ENCODE results near the gene KIF5A.

KIF5A gene

DNA sequence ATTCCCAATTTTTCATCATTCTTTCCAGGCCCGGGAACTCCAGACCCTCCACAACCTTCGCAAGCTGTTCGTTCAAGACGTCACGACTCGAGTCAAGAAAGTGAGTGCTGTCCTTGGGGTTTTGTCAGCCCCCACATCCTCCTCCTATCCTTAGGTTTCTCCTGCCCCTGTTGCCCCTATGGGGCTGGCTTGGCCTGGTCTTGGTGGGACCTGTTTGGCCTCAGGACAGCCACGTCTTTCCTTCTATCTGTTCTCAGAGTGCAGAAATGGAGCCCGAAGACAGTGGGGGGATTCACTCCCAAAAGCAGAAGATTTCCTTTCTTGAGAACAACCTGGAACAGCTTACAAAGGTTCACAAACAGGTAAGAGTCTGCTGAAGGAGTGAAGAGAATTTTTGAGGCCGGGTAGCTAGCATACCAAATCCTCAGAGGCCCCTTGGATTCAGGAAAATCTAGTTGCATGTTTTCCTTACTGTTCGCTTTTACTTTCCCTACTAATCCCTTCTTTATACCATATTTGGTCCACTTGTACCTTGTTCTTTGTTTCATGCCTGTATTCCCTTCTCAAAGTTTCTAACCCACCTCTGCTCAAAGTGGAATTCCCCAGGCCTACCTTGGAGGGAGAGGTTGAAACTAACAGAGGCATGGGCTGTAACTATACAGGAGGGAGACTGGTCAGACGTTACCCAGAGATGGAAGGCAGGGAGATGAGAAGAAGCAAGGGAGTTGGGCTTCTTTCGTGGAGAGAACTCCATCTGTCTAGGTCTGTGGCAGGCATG, 28.3 kb downstream of the KIF5A start:
- H3K27ac ChIP-seq (ENCODE audit: poor library complexity, severe bottlenecking), result no peak overlapping the region
- no peak for ATAC-seq (ENCODE audit: low read depth)
- H3K36me3 ChIP-seq (ENCODE audit: low read depth), result no peaks in the 10 kb centered on the region
- H3K4me3 ChIP-seq (ENCODE audit: severe bottlenecking), result no peak overlapping the region
- no peaks in the 10 kb centered on the region for H3K9me3 ChIP-seq (ENCODE audit: severe bottlenecking)
- no peaks in the 10 kb centered on the region for H3K27me3 ChIP-seq (ENCODE audit: insufficient read depth, poor library complexity, severe bottlenecking)
- no peaks in the 10 kb centered on the region for H3K4me1 ChIP-seq (ENCODE audit: insufficient read depth, poor library complexity, severe bottlenecking)
- DNase-seq (ENCODE audit: low spot score), result no peak
- TF ChIP-seq, protein P1, sequence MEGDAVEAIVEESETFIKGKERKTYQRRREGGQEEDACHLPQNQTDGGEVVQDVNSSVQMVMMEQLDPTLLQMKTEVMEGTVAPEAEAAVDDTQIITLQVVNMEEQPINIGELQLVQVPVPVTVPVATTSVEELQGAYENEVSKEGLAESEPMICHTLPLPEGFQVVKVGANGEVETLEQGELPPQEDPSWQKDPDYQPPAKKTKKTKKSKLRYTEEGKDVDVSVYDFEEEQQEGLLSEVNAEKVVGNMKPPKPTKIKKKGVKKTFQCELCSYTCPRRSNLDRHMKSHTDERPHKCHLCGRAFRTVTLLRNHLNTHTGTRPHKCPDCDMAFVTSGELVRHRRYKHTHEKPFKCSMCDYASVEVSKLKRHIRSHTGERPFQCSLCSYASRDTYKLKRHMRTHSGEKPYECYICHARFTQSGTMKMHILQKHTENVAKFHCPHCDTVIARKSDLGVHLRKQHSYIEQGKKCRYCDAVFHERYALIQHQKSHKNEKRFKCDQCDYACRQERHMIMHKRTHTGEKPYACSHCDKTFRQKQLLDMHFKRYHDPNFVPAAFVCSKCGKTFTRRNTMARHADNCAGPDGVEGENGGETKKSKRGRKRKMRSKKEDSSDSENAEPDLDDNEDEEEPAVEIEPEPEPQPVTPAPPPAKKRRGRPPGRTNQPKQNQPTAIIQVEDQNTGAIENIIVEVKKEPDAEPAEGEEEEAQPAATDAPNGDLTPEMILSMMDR (IDR thresholded peaks at IDR 0.05; ENCODE audit: poor library complexity, severe bottlenecking), result no peak

DNA sequence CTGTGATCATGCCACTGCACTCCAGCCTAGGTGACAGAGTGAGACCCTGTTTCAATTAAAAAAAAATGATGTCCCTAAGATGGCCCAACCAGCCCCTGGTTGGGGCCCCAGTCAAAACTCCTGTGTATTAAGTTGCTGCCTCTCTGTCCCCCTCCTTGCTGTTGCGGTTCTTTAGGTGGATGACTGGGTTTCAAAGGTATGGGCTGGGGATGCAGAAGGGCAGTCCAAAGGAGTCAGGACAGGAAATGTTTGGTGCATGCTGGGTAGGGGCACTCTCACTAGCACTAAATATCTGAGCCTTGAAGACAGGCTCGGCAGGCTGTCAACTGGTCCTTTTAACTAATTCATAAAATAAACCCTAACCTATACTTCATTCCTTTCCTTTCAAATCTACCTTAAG, 29.2 kb downstream of the KIF5A start:
- H3K9me3 ChIP-seq (ENCODE audit: severe bottlenecking), result no peaks in the 10 kb centered on the region
- no peak overlapping the region for H3K4me3 ChIP-seq (ENCODE audit: severe bottlenecking)
- ATAC-seq (ENCODE audit: low read depth), result no peak
- H3K27me3 ChIP-seq (ENCODE audit: insufficient read depth, poor library complexity, severe bottlenecking), result no peaks in the 10 kb centered on the region
- no peak for DNase-seq (ENCODE audit: low spot score)
- no peaks in the 10 kb centered on the region for H3K36me3 ChIP-seq (ENCODE audit: low read depth)
- no peak overlapping the region for H3K27ac ChIP-seq (ENCODE audit: poor library complexity, severe bottlenecking)
- TF ChIP-seq, protein P1 (IDR thresholded peaks at IDR 0.05; ENCODE audit: poor library complexity, severe bottlenecking), result no peak
- H3K4me1 ChIP-seq (ENCODE audit: insufficient read depth, poor library complexity, severe bottlenecking), result no peaks in the 10 kb centered on the region

DNA sequence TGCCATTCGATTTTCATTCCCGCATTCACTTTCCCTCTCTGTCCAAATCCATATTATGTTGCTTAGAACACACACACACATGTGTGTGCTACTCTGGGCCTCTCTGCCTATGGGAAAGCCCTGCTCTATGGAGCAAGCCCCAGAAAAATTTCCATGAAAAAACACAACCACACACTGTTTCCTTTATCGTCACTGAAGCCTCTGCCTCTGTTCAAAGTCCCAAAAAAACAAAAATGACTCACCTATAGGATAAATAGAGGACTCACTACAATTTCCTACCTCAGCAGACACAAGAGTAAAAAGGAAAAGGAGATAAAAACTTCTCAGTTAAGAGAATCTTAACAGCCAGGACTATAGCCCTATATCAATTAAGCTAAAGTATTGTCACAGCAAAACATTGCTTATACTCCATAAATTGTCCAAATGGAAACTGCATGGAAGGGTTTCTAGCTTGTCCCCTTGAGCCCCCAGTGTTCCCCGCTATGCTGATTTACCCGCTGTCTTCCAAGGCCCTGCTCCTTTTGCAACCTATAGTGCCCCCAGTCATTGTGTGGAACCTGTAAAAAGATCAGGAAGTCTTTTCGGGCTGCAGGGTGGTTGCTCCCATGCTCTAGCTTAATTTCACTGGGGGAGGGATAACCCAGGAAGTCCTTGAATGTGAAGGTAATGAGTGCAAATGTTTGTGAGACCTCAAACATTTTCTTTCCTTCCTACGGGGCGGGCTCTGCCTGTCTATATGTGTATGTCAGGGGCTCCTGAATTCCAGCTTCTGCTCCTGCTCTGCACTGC, 30.0 kb downstream of the KIF5A start:
- no peaks in the 10 kb centered on the region for H3K36me3 ChIP-seq (ENCODE audit: low read depth)
- H3K9me3 ChIP-seq (ENCODE audit: severe bottlenecking), result no peaks in the 10 kb centered on the region
- H3K4me1 ChIP-seq (ENCODE audit: insufficient read depth, poor library complexity, severe bottlenecking), result no peaks in the 10 kb centered on the region
- no peaks in the 10 kb centered on the region for H3K27me3 ChIP-seq (ENCODE audit: insufficient read depth, poor library complexity, severe bottlenecking)
- no peak overlapping the region for H3K4me3 ChIP-seq (ENCODE audit: severe bottlenecking)
- no peak for ATAC-seq (ENCODE audit: low read depth)
- TF ChIP-seq, protein P1 (IDR thresholded peaks at IDR 0.05; ENCODE audit: poor library complexity, severe bottlenecking), result no peak
- no peak for DNase-seq (ENCODE audit: low spot score)
- H3K27ac ChIP-seq (ENCODE audit: poor library complexity, severe bottlenecking), result no peak overlapping the region

DNA sequence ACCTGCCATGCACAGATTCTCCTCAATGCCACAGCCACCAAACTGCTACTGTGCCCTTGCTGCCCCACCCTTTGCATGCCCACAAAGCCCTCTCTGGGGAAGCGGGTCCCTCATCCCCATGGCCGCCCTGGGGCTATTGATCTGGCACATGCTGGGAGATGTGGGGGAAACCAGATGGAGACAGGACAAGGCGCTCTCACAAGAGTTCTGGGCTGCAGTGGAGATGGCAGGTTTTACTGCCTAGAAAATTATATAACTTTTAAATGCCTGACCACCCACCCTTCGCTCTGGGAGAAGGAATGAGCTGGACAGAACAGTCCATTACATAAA, 30.6 kb downstream of the KIF5A start:
- H3K9me3 ChIP-seq (ENCODE audit: severe bottlenecking), result no peaks in the 10 kb centered on the region
- ATAC-seq (ENCODE audit: low read depth), result no peak
- no peaks in the 10 kb centered on the region for H3K4me1 ChIP-seq (ENCODE audit: insufficient read depth, poor library complexity, severe bottlenecking)
- H3K27ac ChIP-seq (ENCODE audit: poor library complexity, severe bottlenecking), result no peak overlapping the region
- H3K36me3 ChIP-seq (ENCODE audit: low read depth), result no peaks in the 10 kb centered on the region
- no peaks in the 10 kb centered on the region for H3K27me3 ChIP-seq (ENCODE audit: insufficient read depth, poor library complexity, severe bottlenecking)
- no peak overlapping the region for H3K4me3 ChIP-seq (ENCODE audit: severe bottlenecking)
- DNase-seq (ENCODE audit: low spot score), result no peak
- TF ChIP-seq, protein P1 (IDR thresholded peaks at IDR 0.05; ENCODE audit: poor library complexity, severe bottlenecking), result no peak

DNA sequence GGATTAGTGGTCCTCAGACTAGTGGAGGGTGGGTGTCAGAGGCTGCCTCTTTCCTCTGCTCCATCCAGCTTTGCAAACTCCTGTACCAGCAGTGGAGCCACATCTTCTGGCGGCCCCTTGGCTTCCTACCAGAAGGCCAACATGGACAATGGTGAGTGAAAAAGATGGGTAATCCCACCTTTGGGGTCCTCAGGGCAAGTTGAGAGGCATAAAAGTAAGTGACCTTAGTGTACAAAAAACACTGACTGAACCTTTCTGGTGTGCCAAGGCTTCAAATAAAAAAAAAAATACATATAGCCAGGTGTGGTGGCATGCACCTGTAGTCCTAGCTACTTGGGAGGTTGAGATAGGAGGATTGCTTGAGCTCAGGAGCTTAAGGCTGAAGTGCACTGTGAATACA, 32.0 kb downstream of the KIF5A start:
- ATAC-seq (ENCODE audit: low read depth) (no peak), DNase-seq (ENCODE audit: low spot score) (no peak)
- TF ChIP-seq, protein P1 (IDR thresholded peaks at IDR 0.05; ENCODE audit: poor library complexity, severe bottlenecking), result no peak
- H3K27me3 ChIP-seq (ENCODE audit: insufficient read depth, poor library complexity, severe bottlenecking), result no peaks in the 10 kb centered on the region
- no peak overlapping the region for H3K4me3 ChIP-seq (ENCODE audit: severe bottlenecking)
- H3K27ac ChIP-seq (ENCODE audit: poor library complexity, severe bottlenecking), result no peak overlapping the region
- no peaks in the 10 kb centered on the region for H3K9me3 ChIP-seq (ENCODE audit: severe bottlenecking)
- no peaks in the 10 kb centered on the region for H3K36me3 ChIP-seq (ENCODE audit: low read depth)
- H3K4me1 ChIP-seq (ENCODE audit: insufficient read depth, poor library complexity, severe bottlenecking), result no peaks in the 10 kb centered on the region

Data from RWPE2 (cell line).